HUDEP-2 (cell line): ENCODE measurements around the gene SOCS3.

Source experiments
- DNase-seq, 76 experiments: peaks; one replicate each; lab custom pipeline; 2025; ENCODE audit not compliant: unreplicated experiment in 76 of 76; lab: John Stamatoyannopoulos, UW

The SOCS3 gene

DNA sequence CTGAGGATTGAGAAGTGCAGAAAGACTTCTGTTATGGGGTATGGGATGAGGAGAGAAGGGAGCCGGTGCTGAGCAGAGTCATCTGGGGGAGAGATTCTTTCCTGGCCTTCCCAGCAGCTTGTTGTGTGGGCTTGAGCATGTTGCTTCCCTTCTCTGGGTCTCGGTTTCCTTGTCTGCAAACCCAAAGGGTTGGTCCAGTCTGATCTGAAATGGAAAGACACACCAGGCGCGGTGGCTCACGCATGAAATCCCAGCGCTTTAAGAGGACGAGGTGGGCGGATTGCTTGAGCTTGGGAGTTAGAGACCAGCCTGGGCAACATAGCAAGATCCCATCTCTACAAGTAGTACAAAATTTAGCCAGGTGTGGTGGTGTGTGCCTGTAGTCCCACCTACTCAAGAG lies 6.0 kb downstream of the SOCS3 start:
- no peak for DNase-seq

DNA sequence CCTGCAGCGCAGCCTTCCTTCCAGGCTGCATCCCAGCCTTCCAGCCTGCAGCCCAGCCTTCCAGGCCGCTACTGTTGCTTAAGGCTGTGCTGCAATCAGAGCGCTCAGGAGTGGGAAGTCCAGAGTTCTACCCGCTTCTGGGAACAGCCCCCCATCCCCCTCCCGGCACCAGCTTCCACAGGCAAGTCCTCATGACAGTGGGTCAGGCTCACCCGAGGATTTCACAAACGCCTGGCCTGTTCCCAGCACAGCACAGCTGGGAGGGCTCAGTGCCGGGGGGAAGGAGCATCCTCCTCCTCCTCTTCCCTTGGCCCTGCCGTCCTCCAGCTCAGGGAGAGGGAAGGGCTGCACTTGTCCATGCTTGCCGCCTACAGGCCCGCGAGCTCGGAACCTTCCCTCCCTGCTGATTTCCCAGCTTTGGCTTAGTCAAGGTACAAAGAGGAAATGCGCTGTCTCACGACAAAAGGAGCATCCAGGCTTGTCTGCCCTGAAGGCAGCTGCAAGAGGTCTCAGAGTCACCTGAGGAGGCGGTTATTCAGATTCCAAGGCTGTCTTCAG lies 8.3 kb downstream of the SOCS3 start:
- DNase-seq: no peak

DNA sequence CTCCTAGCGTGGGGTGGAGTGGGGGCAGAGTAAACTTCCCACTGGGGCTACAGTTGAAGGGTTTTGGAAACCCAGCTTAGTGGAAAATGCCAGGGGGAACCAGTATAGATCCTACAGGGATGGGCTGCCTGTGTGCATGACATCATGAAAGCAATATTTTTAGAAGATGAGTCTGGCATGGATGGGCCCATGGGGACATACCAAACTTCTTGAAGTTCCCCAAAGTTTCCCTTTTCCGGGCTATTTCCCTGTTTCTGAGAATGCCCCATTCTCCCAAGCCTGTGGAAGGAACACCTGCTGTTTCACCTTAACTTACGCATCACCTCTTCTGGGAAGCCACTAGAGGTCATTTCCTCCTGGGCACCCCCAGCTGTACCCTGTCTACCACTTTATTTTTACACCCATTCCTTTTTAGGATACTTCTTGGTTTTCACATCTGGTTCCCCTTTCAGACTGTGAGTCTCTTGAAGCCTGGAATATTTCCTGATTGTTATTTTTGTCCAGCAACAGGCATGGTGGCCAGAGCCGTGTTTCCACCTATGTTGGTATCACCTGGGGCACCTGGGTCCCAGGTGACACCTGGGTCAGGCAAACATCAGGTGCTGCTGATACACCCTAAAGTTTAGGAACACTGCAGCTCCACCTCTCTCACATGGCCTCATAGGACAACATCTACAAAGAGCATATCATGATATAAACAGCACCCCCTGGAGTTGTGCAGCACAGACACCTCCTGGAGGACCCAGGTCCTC lies 9.8 kb downstream of the SOCS3 start:
- no peak for DNase-seq

DNA sequence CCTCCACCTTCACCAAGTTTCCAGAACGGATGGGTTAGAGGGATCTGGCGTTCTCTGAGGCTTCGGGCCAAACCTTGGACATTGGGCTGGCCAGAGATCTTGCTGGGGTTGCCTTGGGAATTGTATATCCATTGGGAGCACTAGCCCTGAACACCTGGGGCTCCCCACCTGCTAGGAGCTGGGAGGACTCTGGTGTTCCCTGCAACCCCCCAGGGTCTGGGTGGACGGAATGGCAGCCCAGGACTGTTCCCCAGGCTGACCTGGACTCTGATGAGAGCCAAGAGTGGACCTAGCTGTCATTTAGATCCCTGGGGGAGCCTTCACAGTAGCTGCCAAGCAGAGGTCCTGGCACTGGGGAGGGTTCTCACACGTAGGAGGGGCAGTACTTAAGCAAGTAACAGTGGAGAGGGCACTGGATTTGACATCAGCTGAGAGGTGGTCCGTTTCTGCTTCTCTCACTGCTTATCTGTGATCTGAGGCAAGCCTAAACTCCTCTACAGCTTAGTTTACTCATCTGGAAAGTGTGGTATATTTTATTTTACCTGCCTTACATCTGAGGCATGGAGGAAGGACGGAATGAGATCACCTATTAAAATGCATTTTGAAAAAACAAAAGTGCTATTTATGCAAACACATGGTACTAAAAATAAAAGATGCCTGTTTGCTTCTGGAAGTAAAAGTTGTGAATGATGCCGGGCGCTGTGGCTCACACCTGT lies 11.7 kb downstream of the SOCS3 start:
- DNase-seq: no peak

DNA sequence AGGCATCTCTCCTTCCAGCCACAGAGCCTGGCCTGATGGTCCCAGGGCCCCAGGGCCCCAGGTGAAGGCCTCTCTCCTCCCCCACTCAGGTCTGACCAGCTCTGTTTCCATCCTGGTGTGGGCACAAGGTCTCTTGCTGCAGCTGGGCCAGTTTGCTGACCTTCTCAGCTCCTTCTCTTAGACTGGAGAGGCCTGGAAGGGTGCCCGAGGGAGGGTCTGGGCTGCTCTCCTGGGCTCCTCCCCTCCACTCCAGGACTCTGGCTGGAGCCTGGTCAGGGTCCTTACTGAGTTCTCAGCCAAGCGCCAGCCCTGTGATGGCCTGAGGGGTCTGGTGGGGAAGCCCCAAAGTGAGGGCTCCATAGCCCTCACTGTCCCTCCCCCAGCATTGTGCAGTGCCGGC lies 12.4 kb downstream of the SOCS3 start:
- DNase-seq: no peak

DNA sequence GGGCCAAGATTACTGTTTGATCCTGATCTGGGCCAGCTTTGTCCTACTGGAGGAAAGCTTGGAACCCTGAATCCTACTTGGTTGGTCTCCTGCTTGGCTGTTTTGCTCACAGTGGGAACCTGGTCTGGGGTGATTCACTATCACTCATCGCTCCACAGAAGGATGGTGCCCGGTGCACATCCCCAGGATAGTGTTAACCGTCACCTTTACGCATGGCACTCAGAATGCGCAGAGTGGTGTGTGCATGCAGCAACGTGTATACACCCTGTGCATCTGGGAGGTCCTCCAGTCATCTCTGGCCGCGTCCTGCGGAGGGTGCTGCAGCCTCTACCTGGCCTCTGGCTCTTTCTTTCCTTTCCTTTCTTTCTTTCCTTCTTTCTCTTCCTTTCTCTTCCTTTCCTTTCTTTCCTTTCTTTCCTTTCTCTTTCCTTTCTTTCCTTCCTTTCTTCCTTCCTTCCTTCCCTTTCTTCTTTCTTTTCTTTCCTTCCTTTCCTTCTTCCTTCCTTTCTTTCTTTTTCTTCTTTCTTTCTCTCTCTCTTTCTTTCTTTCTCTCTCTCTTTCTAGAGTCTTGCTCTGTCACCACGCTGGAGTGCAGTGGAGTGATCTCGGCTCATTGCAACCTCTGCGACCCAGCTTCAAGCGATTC lies 13.1 kb downstream of the SOCS3 start:
- DNase-seq: no peak

DNA sequence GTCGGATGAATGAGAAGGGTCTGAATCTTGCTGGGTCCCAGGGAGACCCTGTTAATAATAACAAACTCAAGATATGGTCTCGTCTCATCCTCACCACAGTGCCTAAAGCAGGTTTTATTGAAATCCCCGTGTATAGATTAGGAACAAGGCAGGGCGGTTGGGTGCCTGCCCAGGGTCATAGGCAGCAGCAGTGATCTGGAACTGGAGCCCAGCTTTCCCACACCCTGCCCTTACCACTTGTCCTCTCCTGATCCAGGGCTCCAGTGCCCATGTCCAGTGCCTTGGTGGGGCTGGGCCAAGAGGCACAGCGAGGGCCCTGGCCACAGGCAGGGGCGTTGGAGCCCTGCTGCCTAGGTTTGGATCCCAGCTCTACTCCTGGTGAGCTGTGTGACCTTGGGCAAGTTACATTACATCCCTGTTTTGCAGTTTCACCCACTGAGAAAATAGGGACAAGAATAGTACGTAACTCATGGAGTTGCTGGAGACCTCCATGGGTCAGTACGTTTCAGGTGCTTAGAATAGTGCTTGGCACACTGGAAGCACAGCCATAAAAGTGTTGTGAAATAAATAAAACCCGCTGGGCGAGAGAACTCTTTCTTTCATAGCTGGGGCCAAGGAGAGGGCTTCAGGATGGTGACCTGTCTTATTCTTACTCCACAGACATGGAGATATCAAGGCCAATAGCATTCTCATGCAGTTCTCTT lies 13.9 kb downstream of the SOCS3 start:
- no peak for DNase-seq

DNA sequence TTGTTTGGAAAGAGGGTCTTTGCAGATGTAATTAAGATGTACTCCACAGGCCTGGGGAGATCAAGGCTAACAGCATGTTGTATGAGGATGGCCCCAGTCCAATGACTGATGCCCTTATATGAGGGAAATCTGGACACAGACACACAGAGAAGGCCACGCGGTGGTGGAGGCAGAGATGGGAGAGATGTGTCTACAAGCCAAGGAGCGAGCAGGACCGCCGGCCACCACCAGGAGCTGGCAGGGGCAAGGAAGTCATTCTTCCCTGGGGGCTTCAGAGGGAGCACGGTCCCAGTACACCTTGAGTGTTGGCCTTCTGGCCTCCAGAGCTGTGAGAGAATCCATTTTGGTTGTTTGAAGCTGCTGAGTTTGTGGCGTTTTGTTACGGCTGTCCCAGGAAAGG lies 14.7 kb downstream of the SOCS3 start:
- no peak for DNase-seq

DNA sequence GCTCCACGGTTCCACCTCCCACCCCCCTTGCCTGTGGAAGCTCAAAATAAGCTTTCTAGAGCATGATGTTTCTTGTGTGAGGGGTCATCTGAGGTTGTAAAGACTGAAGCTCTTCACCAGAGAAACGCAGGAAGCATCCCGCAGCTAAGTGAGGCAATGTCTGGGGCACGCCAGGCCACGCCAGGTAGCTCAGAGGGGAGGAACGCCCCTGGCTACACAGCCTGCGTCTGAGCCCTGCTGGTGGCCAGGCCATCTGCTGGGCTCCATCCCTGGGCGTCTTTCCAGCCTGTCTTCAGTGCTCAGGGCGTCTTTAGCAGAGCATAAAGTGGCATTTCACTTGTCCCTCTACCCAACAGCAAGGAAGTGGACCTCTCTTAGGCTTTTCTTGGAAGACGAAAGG lies 15.2 kb downstream of the SOCS3 start:
- no peak for DNase-seq

DNA sequence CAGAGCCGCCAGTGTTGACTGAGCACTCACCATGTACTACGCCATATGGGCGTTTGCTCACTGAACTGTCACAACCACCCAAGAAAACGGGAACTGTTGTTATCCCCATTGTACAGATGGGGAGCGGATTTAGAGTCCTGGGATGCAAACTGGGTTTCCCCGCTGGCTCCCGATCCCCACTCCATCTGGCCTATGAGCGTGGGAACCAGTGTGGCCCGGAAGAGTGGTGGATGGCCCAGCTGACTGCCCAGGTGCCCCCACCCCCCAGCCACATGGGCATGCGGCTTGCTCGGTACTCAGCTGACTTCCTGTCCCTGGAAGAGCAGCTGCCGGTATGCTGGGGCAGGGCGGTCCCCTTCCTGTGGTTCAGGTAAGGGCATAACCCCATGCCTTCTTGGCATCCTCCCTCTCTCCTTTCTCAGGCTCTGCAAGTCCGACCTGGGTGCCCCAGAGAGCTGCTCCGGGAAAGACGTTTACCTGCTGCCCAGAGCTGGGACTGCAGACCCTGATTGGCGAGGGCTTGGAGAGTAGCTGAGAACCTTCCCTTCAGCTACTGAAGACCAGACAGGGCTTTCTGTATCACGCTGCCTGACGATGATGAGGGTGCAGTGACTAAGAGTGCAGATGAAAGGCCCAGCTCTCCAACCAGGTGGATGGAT lies 16.2 kb downstream of the SOCS3 start:
- no peak for DNase-seq

DNA sequence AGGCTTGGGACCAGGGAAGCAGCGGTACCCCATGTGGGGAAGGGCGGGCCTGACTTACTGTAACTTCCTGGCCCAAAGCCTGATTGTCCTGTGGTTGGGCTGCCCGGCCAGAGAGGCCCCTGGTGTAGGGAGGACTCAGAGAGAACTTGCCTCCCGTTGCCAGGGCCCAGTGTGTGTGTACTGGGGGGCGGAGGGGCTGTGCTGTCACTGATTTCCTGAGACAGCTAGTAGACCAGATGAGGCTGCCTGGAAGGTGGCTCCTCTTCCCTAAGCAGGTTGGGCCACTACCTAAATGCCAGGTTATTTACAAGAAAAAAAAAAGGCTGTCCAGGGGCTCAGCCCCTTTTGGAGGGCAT lies 16.7 kb downstream of the SOCS3 start:
- peak in 10 of 76 experiments; percentile 3 to 43 (median 20) for DNase-seq

DNA sequence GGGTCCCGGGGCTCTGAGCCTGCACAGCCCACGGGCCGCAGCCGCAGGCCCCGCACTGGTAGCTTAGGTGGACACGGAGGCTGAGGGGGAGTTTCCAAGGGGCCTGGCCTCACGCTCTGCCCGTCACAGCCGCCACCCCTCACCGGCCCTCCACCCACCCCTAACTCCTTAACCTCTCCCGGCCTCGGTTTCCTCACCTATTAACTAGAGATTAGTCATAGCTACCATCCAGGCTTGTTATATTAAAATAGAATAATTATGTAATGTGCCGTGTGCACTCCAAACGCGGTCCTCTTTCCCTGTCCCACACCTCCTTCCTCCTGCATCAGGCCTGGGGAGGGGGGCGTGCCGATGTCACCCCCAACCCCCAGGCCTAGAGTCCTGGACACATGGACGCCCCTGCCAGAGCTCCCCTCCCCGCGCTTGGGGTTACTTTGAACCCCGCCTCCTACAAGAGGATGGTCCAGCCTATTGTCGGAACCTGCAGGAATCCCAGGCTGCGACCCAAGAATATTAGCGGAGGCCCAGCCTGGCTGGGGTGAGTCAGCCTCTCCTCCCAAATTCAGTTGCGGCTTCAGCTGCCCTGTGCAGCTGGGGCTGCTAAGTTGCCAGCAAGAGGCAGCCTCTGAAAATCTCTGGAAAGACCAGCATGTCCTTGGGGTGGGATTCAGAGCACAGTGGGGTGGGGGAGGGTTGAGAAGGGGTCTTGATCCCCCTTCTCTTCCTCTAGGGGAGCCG lies 17.3 kb downstream of the SOCS3 start:
- DNase-seq: peak in 6 of 76 experiments; percentile 8 to 39 (median 18)

DNA sequence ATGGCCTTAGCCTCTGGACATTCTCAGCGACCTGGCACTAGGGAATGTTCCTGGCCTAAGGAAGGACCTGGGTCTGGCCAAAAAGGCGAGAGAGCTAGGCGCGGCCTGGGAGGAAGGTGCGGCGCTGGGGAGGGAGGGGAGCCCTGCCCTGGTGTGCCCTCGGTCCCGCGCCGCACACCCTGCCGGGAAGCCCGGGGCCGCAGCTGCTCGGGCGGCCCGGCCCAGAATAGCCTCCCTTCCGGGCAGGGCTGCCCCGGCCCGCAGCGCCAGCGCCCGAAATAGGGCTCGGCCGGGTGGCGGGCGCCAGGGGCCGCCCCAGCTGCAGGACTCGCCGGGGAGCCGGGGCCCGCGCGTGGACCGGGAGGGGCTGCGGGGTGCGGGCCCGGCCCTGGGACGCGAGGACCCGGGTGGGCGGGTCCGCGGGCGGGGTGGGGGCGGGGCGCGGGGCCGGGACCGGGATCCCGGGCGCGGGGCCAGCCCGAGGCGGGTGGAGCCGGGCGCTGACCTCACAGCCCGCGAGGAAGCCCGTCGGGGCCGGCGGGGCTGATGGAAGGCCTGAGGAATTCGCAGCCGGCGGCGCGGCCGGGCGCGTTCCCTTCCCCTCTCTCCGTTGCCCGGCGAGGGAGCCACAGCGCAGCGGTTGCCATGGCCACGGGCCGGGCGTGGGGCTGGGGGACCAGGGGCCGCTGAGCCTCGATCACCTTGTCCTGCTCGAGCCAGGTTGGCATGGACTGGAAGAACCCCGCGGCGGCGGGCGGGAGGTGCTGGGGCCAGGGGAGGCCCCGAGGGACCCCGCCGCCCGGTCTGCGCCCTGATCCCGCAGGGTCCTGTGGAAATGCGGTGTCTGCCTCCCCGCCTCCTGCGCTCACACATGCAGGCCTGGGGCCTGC lies 18.1 kb downstream of the SOCS3 start:
- DNase-seq: peak in 11 of 76 experiments; percentile 10 to 28 (median 18)

DNA sequence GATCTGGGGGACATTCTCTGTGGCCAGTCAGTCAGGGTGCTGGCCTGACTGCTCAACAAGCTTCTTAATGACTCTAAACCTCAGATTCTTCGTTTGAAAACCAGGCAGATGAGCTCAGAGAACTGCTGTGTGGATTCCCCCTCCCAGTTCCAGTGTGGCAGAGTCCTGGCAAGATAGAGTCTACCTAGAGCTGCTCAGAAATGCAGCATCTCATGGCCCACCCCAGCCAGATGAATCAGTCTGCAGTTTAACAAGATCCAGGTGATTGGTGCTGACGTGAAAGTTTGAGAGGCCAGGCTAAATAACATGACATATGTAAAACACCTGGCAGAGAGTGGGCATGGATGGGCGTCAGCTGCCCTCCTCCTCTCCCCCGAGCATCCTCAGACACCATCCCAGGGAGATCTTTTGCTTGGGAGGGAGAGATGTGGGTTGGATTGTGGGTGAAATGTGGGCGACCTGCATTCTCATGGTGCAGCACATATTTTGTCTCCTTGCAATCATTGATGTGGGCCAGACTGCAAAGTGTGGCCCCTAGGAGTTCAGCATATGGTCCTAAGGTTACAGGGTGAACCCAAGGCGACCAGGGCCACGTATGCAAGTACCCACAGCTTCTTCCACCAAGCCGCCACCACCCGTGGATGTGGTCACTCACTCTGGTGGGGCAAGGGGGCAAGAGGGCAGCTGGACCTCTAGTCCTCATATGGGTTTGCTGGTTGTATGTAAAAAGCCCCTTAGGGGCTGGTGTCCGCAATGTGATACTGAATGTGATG lies 19.5 kb downstream of the SOCS3 start:
- no peak for DNase-seq

DNA sequence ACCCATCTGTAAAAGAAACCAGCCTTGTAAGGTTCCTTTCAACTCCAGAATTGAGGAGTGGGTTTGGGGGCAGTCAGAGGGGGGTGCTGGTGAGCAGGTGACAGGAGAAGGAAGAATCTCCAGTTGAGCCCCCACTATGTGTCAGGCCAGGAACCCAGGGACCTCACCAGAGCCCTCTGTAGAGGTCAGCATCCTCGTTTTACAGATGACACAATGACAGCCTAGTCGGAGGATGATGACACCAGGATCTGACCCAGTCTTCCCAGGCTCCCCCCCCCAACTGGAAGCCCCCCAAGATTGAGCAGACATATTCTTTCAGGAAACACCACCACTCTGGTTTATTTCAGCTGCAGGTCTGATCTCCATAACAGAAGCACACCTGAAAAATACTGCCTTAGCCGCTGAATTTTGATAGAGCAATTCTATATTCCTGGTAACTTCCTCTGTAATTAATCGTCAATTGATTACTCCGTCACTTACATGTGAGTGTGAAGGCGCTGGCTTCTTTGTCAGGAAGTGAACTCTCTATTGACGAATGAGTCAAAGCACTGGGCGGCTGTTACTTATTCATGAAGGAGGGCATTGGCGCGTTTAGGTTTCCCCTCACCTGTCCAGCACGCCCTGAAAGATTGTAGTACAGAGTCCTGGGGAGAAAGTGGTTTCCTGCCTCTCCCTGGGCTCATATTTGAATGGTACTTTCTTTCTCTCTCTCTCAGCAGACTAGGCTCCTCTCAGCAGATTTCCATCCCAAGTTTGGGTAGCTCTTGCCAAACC lies 21.2 kb downstream of the SOCS3 start:
- no peak for DNase-seq

DNA sequence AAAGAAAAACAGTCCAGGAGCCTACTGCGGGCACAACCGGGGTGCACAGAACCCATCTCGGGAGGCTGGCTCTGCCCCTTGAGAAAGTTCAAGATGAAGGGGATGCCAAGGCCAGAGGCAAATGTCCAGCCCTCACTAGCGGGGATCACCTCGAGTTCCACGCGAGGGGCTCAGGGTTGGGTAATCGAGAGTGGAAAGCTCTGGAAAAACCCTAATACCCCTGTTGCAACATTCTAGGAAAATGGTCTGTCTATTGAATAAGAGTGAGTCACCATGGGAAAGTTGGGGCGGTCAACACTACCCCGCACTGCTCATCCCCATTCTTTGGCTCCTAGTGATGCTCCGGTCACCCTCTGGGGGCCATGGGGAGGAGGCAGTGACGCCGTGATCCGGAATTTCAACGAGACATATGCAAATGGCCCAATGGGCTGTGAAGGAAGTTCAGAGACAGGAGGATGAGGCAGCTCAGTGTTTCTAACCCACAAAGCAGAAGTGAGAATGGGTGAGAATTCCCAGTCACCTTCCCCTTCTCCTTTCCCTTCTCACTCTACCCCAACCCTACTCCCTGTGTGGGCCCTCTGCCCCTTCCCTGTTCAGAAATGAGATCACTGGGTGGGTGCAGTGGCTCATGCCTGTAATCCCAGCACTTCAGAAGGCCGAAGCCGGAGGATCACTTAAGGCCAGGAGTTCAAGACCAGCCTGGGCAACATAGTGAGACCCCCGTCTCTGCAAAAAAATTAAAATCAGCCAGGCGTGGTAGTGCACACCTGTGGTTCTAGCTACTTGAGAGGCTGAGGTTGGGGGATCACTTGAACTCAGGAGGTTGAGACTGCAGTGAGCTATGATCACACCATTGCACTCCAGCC lies 22.4 kb downstream of the SOCS3 start:
- no peak for DNase-seq
